GM12801 (cell line): ENCODE results near the gene MAP7.

Source experiments
- CTCF ChIP-seq: IDR thresholded peaks from one replicate; pipeline ENCODE4 v1.5.1; 2011; ENCODE audit warnings: control low read depth; ENCODE audit not compliant: insufficient read length; ENCODE audit errors: extremely low read depth

The MAP7 gene

DNA sequence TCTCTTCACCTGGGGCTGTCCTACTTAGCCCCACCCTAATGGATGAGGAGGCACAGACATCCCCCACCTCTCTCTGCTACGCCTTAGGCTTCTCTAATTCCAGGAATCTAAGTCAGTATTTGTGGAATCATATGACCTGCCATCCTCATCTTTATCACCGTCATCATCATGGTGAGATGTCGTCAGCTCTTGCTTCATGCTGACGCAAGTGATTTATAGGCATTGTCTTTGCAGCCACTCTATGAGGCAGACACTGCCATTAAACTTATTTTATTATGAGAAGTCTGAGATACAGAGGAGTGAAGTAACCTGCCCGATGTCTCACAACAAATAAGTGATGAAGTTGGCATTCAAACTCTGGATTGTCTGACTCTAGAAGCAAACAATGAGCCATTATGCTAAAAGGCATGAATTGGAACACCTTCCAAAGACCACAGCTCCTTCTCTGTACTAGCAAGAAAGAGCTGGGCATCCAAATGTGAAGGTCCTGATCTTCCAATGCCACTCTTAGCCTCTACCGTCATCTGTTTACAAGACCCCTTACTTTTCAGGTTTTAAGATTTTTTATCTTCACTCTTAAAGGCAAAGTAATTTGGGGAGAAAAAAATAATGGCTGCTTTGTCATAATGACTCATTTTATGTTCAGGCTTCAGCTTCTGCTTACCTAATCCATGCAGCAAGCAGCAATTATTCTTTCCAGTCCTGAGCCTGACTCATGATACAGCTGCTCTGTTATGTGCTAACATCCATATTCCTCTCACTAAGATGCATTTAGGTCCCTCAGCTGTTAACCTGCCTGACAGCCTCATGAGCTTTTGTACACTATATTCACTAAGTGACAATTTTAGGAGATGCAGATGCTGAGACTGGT lies 146.9 kb downstream of the MAP7 start:
- no peak for TF ChIP-seq CTCF

- no peak for TF ChIP-seq CTCF
Measured at GRCh38 chr6:136401749-136402148, 148.5 kb downstream of the MAP7 start.

- TF ChIP-seq CTCF: no peak
Measured at GRCh38 chr6:136398453-136398852, 151.8 kb downstream of the MAP7 start.

DNA sequence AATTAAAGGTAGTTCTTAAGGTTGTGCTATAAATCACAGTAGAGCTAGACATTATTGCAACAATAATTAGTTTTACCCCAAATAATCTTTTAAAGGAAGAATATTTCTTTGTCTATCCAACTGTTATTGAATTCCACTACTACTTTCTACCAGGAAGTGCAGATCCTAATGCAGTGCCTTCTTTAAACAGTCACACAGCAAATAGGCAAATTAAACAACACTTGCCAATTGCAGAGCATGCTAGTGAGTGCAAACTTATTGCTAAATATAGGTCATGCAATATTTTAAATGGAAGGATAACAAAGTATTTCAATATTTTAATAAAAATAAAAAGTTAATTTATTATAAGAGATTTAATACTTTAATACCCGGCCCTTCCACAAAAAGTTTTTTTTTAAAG lies 153.3 kb downstream of the MAP7 start:
- no peak for TF ChIP-seq CTCF

- TF ChIP-seq CTCF: no peak
Measured at GRCh38 chr6:136387316-136387715, 162.9 kb downstream of the MAP7 start.

GRCh38 chr6:136383268-136383937 lies 166.8 kb downstream of the MAP7 start:
- TF ChIP-seq CTCF: no peak

DNA sequence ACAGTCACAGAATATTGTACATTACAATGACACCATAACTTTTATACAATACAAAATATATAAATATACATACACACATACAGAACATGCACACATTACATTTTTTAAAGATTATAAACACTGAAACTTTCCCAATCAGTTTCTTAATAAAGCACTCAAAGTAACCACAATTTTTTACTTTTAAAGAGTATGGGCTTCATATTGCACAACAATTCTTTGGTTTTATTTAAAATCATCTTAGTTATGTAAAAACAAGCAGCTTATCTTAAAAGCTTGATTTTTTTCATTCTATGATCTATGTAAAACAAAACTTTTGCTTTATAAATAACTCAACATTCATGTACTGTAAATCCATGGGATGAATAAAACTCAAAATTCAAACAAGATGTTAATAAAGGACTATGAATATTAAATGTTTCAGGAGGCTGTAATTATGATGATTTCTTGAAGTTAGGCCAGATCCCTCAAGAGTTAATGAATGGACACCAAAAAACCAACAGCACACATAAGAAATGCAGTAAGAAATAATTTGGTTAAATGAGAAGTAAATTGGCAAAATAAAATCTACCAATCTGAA lies 167.5 kb downstream of the MAP7 start:
- TF ChIP-seq CTCF: no peak
